SK-N-SH treated with all-trans-retinoic acid at 6 μM for 48 hours (cell line): Measurements from ENCODE around the gene NDUFA11.

Experiments
- ATAC-seq: fragments of 200-7000 bp; cut with Tn5 transposase; 3 replicates; pipeline ENCODE4 v1.9.1; 2020; ENCODE audit warnings: mild to moderate bottlenecking, moderate library complexity
- ARNTL ChIP-seq: fragments of 450-650 bp; formaldehyde crosslinking; IDR thresholded peaks from 2 replicates; pipeline ENCODE4 v1.5.0; 2020; ENCODE audit warnings: low read depth, mild to moderate bottlenecking, moderate library complexity, borderline replicate concordance
- BACH2 ChIP-seq: fragments of 250-450 bp; sonication (Bioruptor Pico); IDR thresholded peaks from 2 replicates; pipeline ENCODE4 v1.9.0; 2021; ENCODE audit warnings: mild to moderate bottlenecking, borderline replicate concordance
- CREB5 ChIP-seq: fragments of 250-450 bp; sonication (Bioruptor Pico); IDR thresholded peaks from 2 replicates; pipeline ENCODE4 v1.5.1; 2020; ENCODE audit warnings: low read depth, mild to moderate bottlenecking, moderate library complexity
- CSDC2 ChIP-seq: fragments of 250-450 bp; sonication (Bioruptor Pico); IDR thresholded peaks from 2 replicates; pipeline ENCODE4 v1.5.0; 2020; ENCODE audit warnings: mild to moderate bottlenecking, moderate library complexity
- CSRNP3 ChIP-seq: fragments of 250-450 bp; sonication (Bioruptor Pico); IDR thresholded peaks from 2 replicates; pipeline ENCODE4 v1.5.1; 2021; ENCODE audit warnings: mild to moderate bottlenecking, moderate library complexity
- GLIS3 ChIP-seq: fragments of 250-450 bp; sonication (Bioruptor Pico); IDR thresholded peaks from 2 replicates; pipeline ENCODE4 v1.5.0; 2020; ENCODE audit warnings: mild to moderate bottlenecking, moderate library complexity
- ISL1 ChIP-seq: fragments of 250-450 bp; sonication (Bioruptor Pico); IDR thresholded peaks from 2 replicates; pipeline ENCODE4 v2.1.2; 2022; ENCODE audit warnings: mild to moderate bottlenecking, moderate library complexity
- OSR1 ChIP-seq: fragments of 250-450 bp; sonication (Bioruptor Pico); IDR thresholded peaks from 2 replicates; pipeline ENCODE4 v1.8.0; 2022; ENCODE audit warnings: moderate library complexity, mild to moderate bottlenecking, inconsistent platforms
- PPARA ChIP-seq: fragments of 250-450 bp; sonication (Bioruptor Pico); IDR thresholded peaks from 2 replicates; pipeline ENCODE4 v1.5.0; 2020; ENCODE audit warnings: mild to moderate bottlenecking, borderline replicate concordance
- RARB ChIP-seq: fragments of 250-450 bp; sonication (Bioruptor Pico); IDR thresholded peaks from 2 replicates; pipeline ENCODE4 v1.8.0; 2021; ENCODE audit warnings: mild to moderate bottlenecking, moderate library complexity
- SNAI2 ChIP-seq: fragments of 250-450 bp; sonication (Bioruptor Pico); IDR thresholded peaks from 2 replicates; pipeline ENCODE4 v1.5.0; 2020; ENCODE audit warnings: mild to moderate bottlenecking, moderate library complexity
- TOX ChIP-seq: fragments of 250-450 bp; sonication (Bioruptor Pico); IDR thresholded peaks from 2 replicates; pipeline ENCODE4 v1.8.0; 2021; ENCODE audit warnings: mild to moderate bottlenecking, moderate library complexity, borderline replicate concordance
- TSHZ2 ChIP-seq: fragments of 250-450 bp; sonication (Bioruptor Pico); IDR thresholded peaks from 2 replicates; pipeline ENCODE4 v1.5.0; 2020; ENCODE audit warnings: mild to moderate bottlenecking, moderate library complexity
- ZFP3 ChIP-seq: fragments of 250-450 bp; sonication (Bioruptor Pico); IDR thresholded peaks from 2 replicates; pipeline ENCODE4 v1.5.0; 2020; ENCODE audit warnings: mild to moderate bottlenecking, moderate library complexity
- ZFP30 ChIP-seq: fragments of 450-650 bp; formaldehyde crosslinking; IDR thresholded peaks from 2 replicates; pipeline ENCODE4 v1.5.0; 2022; ENCODE audit warnings: mild to moderate bottlenecking, moderate library complexity
- ZNF565 ChIP-seq: fragments of 450-650 bp; formaldehyde crosslinking; conservative IDR thresholded peaks from 2 replicates; pipeline ENCODE4 v1.5.0; 2020; ENCODE audit warnings: low read depth, mild to moderate bottlenecking, moderate library complexity
- ZNF70 ChIP-seq: fragments of 450-650 bp; formaldehyde crosslinking; IDR thresholded peaks from 2 replicates; pipeline ENCODE4 v1.5.0; 2020; ENCODE audit warnings: mild to moderate bottlenecking, moderate library complexity
- TF ChIP-seq, protein P1 (sequence below): fragments of 250-450 bp; sonication (Bioruptor Pico); IDR thresholded peaks from 2 replicates; pipeline ENCODE4 v1.8.0; 2021; ENCODE audit warnings: low read depth, mild to moderate bottlenecking, moderate library complexity, borderline replicate concordance

NDUFA11 gene

DNA sequence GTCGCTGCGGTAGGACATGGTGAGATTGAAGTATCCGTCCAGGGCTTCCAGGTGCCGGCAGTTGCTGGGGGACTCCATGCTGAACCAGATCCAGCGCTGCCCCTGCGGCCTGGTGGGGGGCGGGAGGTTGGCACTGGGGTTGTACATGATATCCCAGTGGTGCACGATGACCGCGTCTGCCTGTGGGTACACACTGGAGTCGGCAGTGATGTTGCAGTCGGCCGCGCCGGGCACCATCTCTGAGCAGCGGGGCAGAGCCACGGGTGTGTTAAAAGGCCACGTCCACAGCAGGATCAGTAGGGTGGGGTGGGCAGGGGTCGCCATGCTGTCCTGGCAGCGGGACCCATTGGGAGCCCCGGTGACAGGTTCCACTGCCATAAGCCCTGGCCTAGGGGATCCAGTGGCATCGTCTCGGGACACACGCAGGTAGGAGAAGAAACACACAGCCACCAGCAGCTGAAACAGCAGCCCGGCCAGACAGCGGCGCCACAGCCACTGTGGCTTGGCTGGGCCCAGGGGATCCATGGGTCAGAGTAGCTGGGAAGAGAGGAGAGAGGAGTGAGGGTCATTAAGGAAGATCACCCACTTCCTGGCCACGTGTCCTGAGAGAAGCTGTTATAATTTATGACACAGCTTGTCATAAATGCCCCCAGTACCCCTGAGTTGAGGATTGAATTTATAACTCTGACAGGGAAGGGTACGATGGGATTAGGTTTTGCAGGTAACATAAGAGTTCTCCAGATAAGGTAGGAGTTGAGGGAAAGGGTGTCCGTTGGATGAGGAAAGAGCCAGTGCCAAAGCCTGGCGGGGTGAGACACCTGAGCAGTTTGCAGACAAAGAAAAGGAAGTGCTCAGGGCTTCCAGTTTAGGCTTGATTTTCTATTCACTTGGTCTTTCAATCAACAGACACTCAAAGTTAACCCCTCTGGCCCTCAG lies 36.1 kb downstream of the NDUFA11 start:
- TF ChIP-seq CSRNP3 = no peak
- peak; percentile 91 for TF ChIP-seq ZFP3 (CRISPR knock-in tag)
- no peak for ATAC-seq

DNA sequence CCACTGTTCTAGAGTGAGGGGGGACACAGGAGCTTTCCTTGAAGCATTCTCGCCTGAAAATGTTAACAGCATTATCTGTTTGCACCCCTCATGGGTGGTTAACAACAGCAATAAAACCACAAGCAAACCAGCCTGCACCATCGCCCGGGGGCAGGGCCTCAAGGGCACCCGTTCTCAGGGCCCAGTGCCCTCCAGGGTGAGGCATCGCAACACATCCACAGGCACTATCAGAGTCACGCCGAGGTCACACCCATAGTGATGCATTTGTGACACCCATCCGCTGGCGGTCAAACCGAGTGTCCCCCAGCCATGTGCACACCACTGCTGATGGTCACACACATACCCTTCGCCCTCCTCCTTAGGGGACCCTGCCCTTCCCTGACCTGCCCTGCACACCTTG lies 37.8 kb downstream of the NDUFA11 start:
- ATAC-seq = no peak
- TF ChIP-seq BACH2 (CRISPR knock-in tag) = no peak
- no peak for TF ChIP-seq CSDC2
- no peak for TF ChIP-seq ISL1 (CRISPR knock-in tag)
- TF ChIP-seq CREB5 (CRISPR knock-in tag) = no peak

- TF ChIP-seq TSHZ2 (CRISPR knock-in tag) (no peak), CSDC2 (no peak), ZNF70 (CRISPR knock-in tag) (no peak), ZFP3 (CRISPR knock-in tag) (no peak), BACH2 (CRISPR knock-in tag) (no peak)
- TF ChIP-seq, protein P1, sequence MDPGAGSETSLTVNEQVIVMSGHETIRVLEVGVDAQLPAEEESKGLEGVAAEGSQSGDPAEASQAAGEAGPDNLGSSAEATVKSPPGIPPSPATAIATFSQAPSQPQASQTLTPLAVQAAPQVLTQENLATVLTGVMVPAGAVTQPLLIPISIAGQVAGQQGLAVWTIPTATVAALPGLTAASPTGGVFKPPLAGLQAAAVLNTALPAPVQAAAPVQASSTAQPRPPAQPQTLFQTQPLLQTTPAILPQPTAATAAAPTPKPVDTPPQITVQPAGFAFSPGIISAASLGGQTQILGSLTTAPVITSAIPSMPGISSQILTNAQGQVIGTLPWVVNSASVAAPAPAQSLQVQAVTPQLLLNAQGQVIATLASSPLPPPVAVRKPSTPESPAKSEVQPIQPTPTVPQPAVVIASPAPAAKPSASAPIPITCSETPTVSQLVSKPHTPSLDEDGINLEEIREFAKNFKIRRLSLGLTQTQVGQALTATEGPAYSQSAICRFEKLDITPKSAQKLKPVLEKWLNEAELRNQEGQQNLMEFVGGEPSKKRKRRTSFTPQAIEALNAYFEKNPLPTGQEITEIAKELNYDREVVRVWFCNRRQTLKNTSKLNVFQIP = no peak
- peak; percentile 31; the same call in 2 of the 3 replicates for ATAC-seq
Measured at GRCh38 chr19:5864725-5865486, 38.7 kb downstream of the NDUFA11 start.

GRCh38 chr19:5864013-5864720 lies 39.4 kb downstream of the NDUFA11 start:
- ATAC-seq = no peak
- TF ChIP-seq CSRNP3 (no peak), ZNF70 (CRISPR knock-in tag) (no peak), GLIS3 (CRISPR knock-in tag) (no peak), ZFP3 (CRISPR knock-in tag) (no peak), CSDC2 (no peak), ZFP30 (CRISPR knock-in tag) (no peak), PPARA (CRISPR knock-in tag) (no peak), ISL1 (CRISPR knock-in tag) (no peak), TOX (CRISPR knock-in tag) (no peak), TSHZ2 (CRISPR knock-in tag) (no peak), RARB (no peak), CREB5 (CRISPR knock-in tag) (no peak), ZNF565 (CRISPR knock-in tag) (no peak), ARNTL (CRISPR knock-in tag) (no peak), BACH2 (CRISPR knock-in tag) (no peak), SNAI2 (CRISPR knock-in tag) (no peak), OSR1 (CRISPR knock-in tag) (no peak)
